Parathyroid adenoma (tissue), 2 donors: ENCODE measurements around the gene PGS1.

Source experiments
- H2AFZ ChIP-seq: fragments of 300-600 bp; sonication (generic); one replicate; pipeline ENCODE4 v1.7.0; 2017; ENCODE audit warnings: antibody characterized with exemption, mild to moderate bottlenecking
- H3K27ac ChIP-seq: fragments of 300-600 bp; sonication (generic); one replicate; pipeline ENCODE4 v1.7.0; 2017
- H3K27me3 ChIP-seq: fragments of 300-600 bp; sonication (generic); one replicate; pipeline ENCODE4 v1.7.0; 2017; ENCODE audit warnings: low read length; ENCODE audit not compliant: control insufficient read depth, insufficient read depth
- H3K36me3 ChIP-seq: fragments of 300-600 bp; sonication (generic); one replicate; pipeline ENCODE4 v1.7.0; 2017; ENCODE audit warnings: low read length; ENCODE audit not compliant: control insufficient read depth, insufficient read depth
- H3K4me1 ChIP-seq: fragments of 300-600 bp; sonication (generic); one replicate; pipeline ENCODE4 v1.7.0; 2017; ENCODE audit warnings: control low read depth
- H3K4me2 ChIP-seq: fragments of 300-600 bp; sonication (generic); one replicate; pipeline ENCODE4 v1.7.0; 2017; ENCODE audit warnings: low read length
- H3K4me3 ChIP-seq: fragments of 300-600 bp; sonication (generic); one replicate; pipeline ENCODE4 v1.7.0; 2017; ENCODE audit warnings: low read depth, low read length
- H3K79me2 ChIP-seq: fragments of 300-600 bp; sonication (generic); one replicate; pipeline ENCODE4 v1.7.0; 2017; ENCODE audit warnings: control low read depth
- H3K9ac ChIP-seq: fragments of 300-600 bp; sonication (generic); one replicate; pipeline ENCODE4 v1.7.0; 2017; ENCODE audit warnings: mild to moderate bottlenecking
- H3K9me3 ChIP-seq: fragments of 300-600 bp; sonication (generic); one replicate; pipeline ENCODE4 v1.7.0; 2017; ENCODE audit warnings: low read length; ENCODE audit not compliant: control insufficient read depth
- CTCF ChIP-seq: fragments of 300-600 bp; sonication (generic); IDR thresholded peaks from one replicate; pipeline ENCODE4 v1.7.0; 2017; ENCODE audit warnings: antibody characterized with exemption, mild to moderate bottlenecking
- donor health status: primary hyperparathyroidism.

Gene PGS1

GRCh38 chr17:78454346-78454745 is 75.9 kb downstream of the PGS1 start:
- no peak overlapping the region for H3K4me3 ChIP-seq
- H3K4me2 ChIP-seq = no peak overlapping the region
- no peaks in the 10 kb centered on the region for H3K79me2 ChIP-seq
- no peaks in the 10 kb centered on the region for H3K4me1 ChIP-seq
- no peak overlapping the region for H2AFZ ChIP-seq
- no peak overlapping the region for H3K27ac ChIP-seq
- H3K36me3 ChIP-seq = no peaks in the 10 kb centered on the region
- no peaks in the 10 kb centered on the region for H3K9me3 ChIP-seq
- H3K27me3 ChIP-seq = no peaks in the 10 kb centered on the region
- no peak for TF ChIP-seq CTCF
- no peak overlapping the region for H3K9ac ChIP-seq

- Histone ChIP-seq H3K36me3 (no peaks in the 10 kb centered on the region), H3K79me2 (no peaks in the 10 kb centered on the region), H3K27me3 (no peaks in the 10 kb centered on the region), H3K27ac (no peak overlapping the region), H3K4me2 (no peak overlapping the region), H3K4me3 (no peak overlapping the region), H3K9ac (no peak overlapping the region), H3K9me3 (no peaks in the 10 kb centered on the region), H3K4me1 (no peaks in the 10 kb centered on the region), H2AFZ (no peak overlapping the region)
- no peak for TF ChIP-seq CTCF
These were observed 79.6 kb downstream of the PGS1 start for GRCh38 chr17:78458091-78458490.

- no peak overlapping the region for H3K4me3 ChIP-seq
- H2AFZ ChIP-seq = no peak overlapping the region
- H3K36me3 ChIP-seq = no peaks in the 10 kb centered on the region
- H3K4me2 ChIP-seq = no peak overlapping the region
- H3K9me3 ChIP-seq = no peaks in the 10 kb centered on the region
- no peaks in the 10 kb centered on the region for H3K27me3 ChIP-seq
- H3K4me1 ChIP-seq = no peaks in the 10 kb centered on the region
- no peak overlapping the region for H3K9ac ChIP-seq
- H3K79me2 ChIP-seq = no peaks in the 10 kb centered on the region
- H3K27ac ChIP-seq = no peak overlapping the region
- TF ChIP-seq CTCF = no peak
These were observed 80.4 kb downstream of the PGS1 start for GRCh38 chr17:78458736-78459335.

- H3K27me3 ChIP-seq = no peaks in the 10 kb centered on the region
- H3K9ac ChIP-seq = no peak overlapping the region
- no peaks in the 10 kb centered on the region for H3K4me1 ChIP-seq
- no peak overlapping the region for H3K27ac ChIP-seq
- no peak overlapping the region for H3K4me2 ChIP-seq
- no peaks in the 10 kb centered on the region for H3K36me3 ChIP-seq
- no peak overlapping the region for H2AFZ ChIP-seq
- H3K79me2 ChIP-seq = no peaks in the 10 kb centered on the region
- no peak overlapping the region for H3K4me3 ChIP-seq
- no peak for TF ChIP-seq CTCF
- H3K9me3 ChIP-seq = no peaks in the 10 kb centered on the region
These were observed 81.2 kb downstream of the PGS1 start for GRCh38 chr17:78459696-78460095.

GRCh38 chr17:78460176-78460675 is 81.8 kb downstream of the PGS1 start:
- Histone ChIP-seq H3K79me2 (no peaks in the 10 kb centered on the region), H2AFZ (no peak overlapping the region), H3K4me2 (no peak overlapping the region), H3K4me1 (no peaks in the 10 kb centered on the region), H3K27ac (no peak overlapping the region), H3K4me3 (no peak overlapping the region), H3K36me3 (no peaks in the 10 kb centered on the region), H3K9me3 (no peaks in the 10 kb centered on the region), H3K27me3 (no peaks in the 10 kb centered on the region), H3K9ac (no peak overlapping the region)
- no peak for TF ChIP-seq CTCF
